Calu3 (cell line): ENCODE data around the gene GHR. TPM values are rescaled to one million over a fixed set of nuclear protein-coding genes. Genes with fewer than 3 reads are reported as not detected.

ENCODE experiments used
- BruUV-seq: library from RNA; stranded (reverse); fragments of 400-500 nt; replicated peaks from 2 replicates; lab custom pipeline; 2021; lab: Mats Ljungman, UMichigan
- CTCF ChIA-PET: fragments of 300-600 bp; sonication (Branson Sonifier 250); formaldehyde crosslinking; loops from one replicate; lab custom pipeline; 2022; ENCODE audit warnings: antibody characterized with exemption; lab: Charles Lee
- DNase-seq: peaks from one replicate; pipeline ENCODE4 v3.0.0; 2022
- H3K27ac Mint-ChIP-seq: one replicate; pipeline ENCODE4 v1.8.0; 2022; ENCODE audit warnings: mixed read lengths; ENCODE audit not compliant: unreplicated experiment
- H3K27me3 Mint-ChIP-seq: one replicate; pipeline ENCODE4 v1.8.0; 2022; ENCODE audit warnings: mixed read lengths; ENCODE audit not compliant: unreplicated experiment
- H3K36me3 Mint-ChIP-seq: one replicate; pipeline ENCODE4 v1.8.0; 2022; ENCODE audit warnings: mild to moderate bottlenecking, moderate library complexity, mixed read lengths; ENCODE audit not compliant: insufficient read depth, unreplicated experiment
- H3K4me1 Mint-ChIP-seq: one replicate; pipeline ENCODE4 v1.8.0; 2022; ENCODE audit warnings: mild to moderate bottlenecking, low read depth, mixed read lengths; ENCODE audit not compliant: unreplicated experiment
- H3K4me3 Mint-ChIP-seq: one replicate; pipeline ENCODE4 v1.8.0; 2022; ENCODE audit warnings: mild to moderate bottlenecking, low read depth, moderate library complexity, mixed read lengths; ENCODE audit not compliant: unreplicated experiment
- H3K9me3 Mint-ChIP-seq: one replicate; pipeline ENCODE4 v1.8.0; 2022; ENCODE audit warnings: low read depth, mixed read lengths; ENCODE audit not compliant: unreplicated experiment
- intact Hi-C: fragments of 100-400 bp; cut with micrococcal nuclease; formaldehyde crosslinking; loops from one replicate; pipeline ENCODE4 v1.10.0; 2022; ENCODE audit not compliant: unreplicated experiment
- total RNA-seq: library from RNA; stranded (reverse); gene quantifications from 2 replicates; pipeline ENCODE4 v1.2.3, GENCODE V29; 2022
- TF ChIP-seq, protein P1 (sequence below): fragments of 200-600 bp; IDR thresholded peaks from one replicate; pipeline ENCODE4 v1.8.0; 2022; ENCODE audit warnings: antibody characterized with exemption; ENCODE audit not compliant: unreplicated experiment

Gene GHR
- total RNA-seq, 1 experiment from 2014 or later, result 0.45 TPM

DNA sequence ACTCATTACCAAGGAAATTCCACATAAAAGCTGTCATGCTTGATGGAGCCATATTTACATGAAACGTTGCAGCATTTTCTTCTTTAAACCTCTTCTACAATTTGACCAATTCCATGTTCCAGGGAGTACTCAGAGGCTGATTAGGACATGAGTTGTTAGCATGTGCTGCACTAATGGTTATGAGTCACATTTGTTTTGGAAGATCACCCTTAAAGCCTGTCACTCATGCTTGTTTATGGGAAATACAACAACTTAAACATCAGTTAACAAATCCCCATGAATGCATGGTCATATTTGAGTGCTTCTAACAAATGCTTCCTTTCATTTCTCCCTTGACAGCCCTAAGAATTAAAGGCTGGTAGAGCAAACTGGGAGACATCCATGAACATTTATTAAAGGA lies 156.1 kb downstream of the GHR start:
- CTCF ChIA-PET, result no interaction called here
- H3K27ac Mint-ChIP-seq, result no peak overlapping the region
- no TSS peak for BruUV-seq
- TF ChIP-seq, protein P1, sequence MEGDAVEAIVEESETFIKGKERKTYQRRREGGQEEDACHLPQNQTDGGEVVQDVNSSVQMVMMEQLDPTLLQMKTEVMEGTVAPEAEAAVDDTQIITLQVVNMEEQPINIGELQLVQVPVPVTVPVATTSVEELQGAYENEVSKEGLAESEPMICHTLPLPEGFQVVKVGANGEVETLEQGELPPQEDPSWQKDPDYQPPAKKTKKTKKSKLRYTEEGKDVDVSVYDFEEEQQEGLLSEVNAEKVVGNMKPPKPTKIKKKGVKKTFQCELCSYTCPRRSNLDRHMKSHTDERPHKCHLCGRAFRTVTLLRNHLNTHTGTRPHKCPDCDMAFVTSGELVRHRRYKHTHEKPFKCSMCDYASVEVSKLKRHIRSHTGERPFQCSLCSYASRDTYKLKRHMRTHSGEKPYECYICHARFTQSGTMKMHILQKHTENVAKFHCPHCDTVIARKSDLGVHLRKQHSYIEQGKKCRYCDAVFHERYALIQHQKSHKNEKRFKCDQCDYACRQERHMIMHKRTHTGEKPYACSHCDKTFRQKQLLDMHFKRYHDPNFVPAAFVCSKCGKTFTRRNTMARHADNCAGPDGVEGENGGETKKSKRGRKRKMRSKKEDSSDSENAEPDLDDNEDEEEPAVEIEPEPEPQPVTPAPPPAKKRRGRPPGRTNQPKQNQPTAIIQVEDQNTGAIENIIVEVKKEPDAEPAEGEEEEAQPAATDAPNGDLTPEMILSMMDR, result no peak
- intact Hi-C loops, result no loop called here
- no peaks in the 10 kb centered on the region for H3K4me1 Mint-ChIP-seq
- H3K36me3 Mint-ChIP-seq, result no peaks in the 10 kb centered on the region
- H3K9me3 Mint-ChIP-seq, result no peaks in the 10 kb centered on the region
- H3K27me3 Mint-ChIP-seq, result peaks cover 50% of the 10 kb centered on the region
- no peak for DNase-seq
- H3K4me3 Mint-ChIP-seq, result no peak overlapping the region

GRCh38 chr5:42581845-42582244 lies 158.6 kb downstream of the GHR start:
- peaks cover 46% of the 10 kb centered on the region for H3K27me3 Mint-ChIP-seq
- CTCF ChIA-PET, result interaction anchor here (1.9 kb wide), 1 partner anchor 308 kb away, joined by 7 read pairs; no protein-coding TSS in a partner anchor

GRCh38 chr5:42582723-42583122 lies 159.5 kb downstream of the GHR start:
- Mint-ChIP-seq H3K4me1 (no peaks in the 10 kb centered on the region), H3K4me3 (no peak overlapping the region), H3K27me3 (peaks cover 54% of the 10 kb centered on the region), H3K9me3 (no peaks in the 10 kb centered on the region), H3K27ac (no peak overlapping the region), H3K36me3 (no peaks in the 10 kb centered on the region)
- no TSS peak for BruUV-seq
- intact Hi-C loops, result loop anchor here (1.0 to 10.0 kb wide), 4 partner anchors 158 to 726 kb away; partner anchors contain the start of gene GHR
- DNase-seq, result no peak
- TF ChIP-seq, protein P1, result no peak
- CTCF ChIA-PET, result interaction anchor here (1.0 to 1.9 kb wide), 4 partner anchors 68 to 726 kb away, joined by 4 to 13 read pairs (median 6); partner anchors contain the start of gene GHR

More at GRCh38 chr5:42581845-42582244, 158.6 kb downstream of the GHR start:
- Mint-ChIP-seq H3K36me3 (no peaks in the 10 kb centered on the region), H3K4me3 (no peak overlapping the region), H3K9me3 (no peaks in the 10 kb centered on the region), H3K27ac (no peak overlapping the region), H3K4me1 (no peaks in the 10 kb centered on the region)
- intact Hi-C loops, result loop anchor here (10.0 kb wide), 2 partner anchors 157 to 577 kb away; partner anchors contain the start of gene GHR
- TF ChIP-seq, protein P1, result no peak
- no TSS peak for BruUV-seq
- no peak for DNase-seq

GRCh38 chr5:42583322-42583721 lies 160.1 kb downstream of the GHR start:
- Mint-ChIP-seq H3K4me3 (no peak overlapping the region), H3K9me3 (no peaks in the 10 kb centered on the region), H3K36me3 (no peaks in the 10 kb centered on the region), H3K27me3 (peaks cover 60% of the 10 kb centered on the region), H3K27ac (no peak overlapping the region), H3K4me1 (no peaks in the 10 kb centered on the region)
- CTCF ChIA-PET, result interaction anchor here (0.6 to 1.9 kb wide), 9 partner anchors 17 to 727 kb away, joined by 3 to 13 read pairs (median 4); partner anchors contain the start of gene GHR
- intact Hi-C loops, result loop anchor here (1.0 to 10.0 kb wide), 4 partner anchors 159 to 727 kb away; partner anchors contain the start of gene GHR
- peak; percentile 56 for DNase-seq
- TF ChIP-seq, protein P1, result peak; percentile 58
- BruUV-seq, result no TSS peak
